GM06990 (cell line): ENCODE data around the gene RASGEF1B.

Experiments
- DNase-seq: peaks from one replicate; pipeline ENCODE4 v3.0.0-alpha.2; 2011; ENCODE audit not compliant: insufficient read length; ENCODE audit errors: extremely low read depth
- H3K27me3 ChIP-seq: replicated peaks from 2 replicates; pipeline ENCODE4 v1.6.0; 2011; ENCODE audit warnings: low read length; ENCODE audit not compliant: control insufficient read depth, insufficient read depth
- H3K36me3 ChIP-seq: 2 replicates; pipeline ENCODE4 v1.5.1; 2011; ENCODE audit warnings: low read length; ENCODE audit not compliant: control insufficient read depth, insufficient read depth
- H3K4me3 ChIP-seq: replicated peaks from 2 replicates; pipeline ENCODE4 v1.5.1; 2011; ENCODE audit warnings: low read depth, mild to moderate bottlenecking, control low read depth, low read length
- CTCF ChIP-seq: IDR thresholded peaks from 2 replicates; pipeline ENCODE4 v1.5.1; 2011; ENCODE audit warnings: low read length, control low read depth, mild to moderate bottlenecking, inconsistent platforms; ENCODE audit not compliant: insufficient read depth, poor library complexity, severe bottlenecking

RASGEF1B gene

GRCh38 chr4:81376720-81377119 lies 95.0 kb downstream of the RASGEF1B start:
- TF ChIP-seq CTCF: no peak
- H3K27me3 ChIP-seq: no peaks in the 10 kb centered on the region
- H3K4me3 ChIP-seq: no peak overlapping the region
- no peaks in the 10 kb centered on the region for H3K36me3 ChIP-seq
- no peak for DNase-seq
